ENCODE data around the gene MATK. TPM values are rescaled to one million over a fixed set of nuclear protein-coding genes. Genes with fewer than 3 reads are reported as not detected.

Gene MATK
- total RNA-seq, 1 donor from 2014 or later, result not detected

- peaks cover 8% of the 10 kb centered on the region for H3K9me3 Mint-ChIP-seq
- H3K4me1 Mint-ChIP-seq, result no peaks in the 10 kb centered on the region
- TF ChIP-seq CTCF (conservative IDR thresholded peaks at IDR 0.05), result no peak
- no peak for DNase-seq (ENCODE audit: low read depth, low spot score)
- H3K36me3 Mint-ChIP-seq (ENCODE audit: low read depth), result no peaks in the 10 kb centered on the region
- no peak overlapping the region for H3K4me3 Mint-ChIP-seq
- H3K27me3 Mint-ChIP-seq (ENCODE audit: low read depth), result peaks cover 43% of the 10 kb centered on the region
- H3K27ac Mint-ChIP-seq (ENCODE audit: unreplicated experiment), result no peak overlapping the region
Observed at GRCh38 chr19:3781603-3782002, 4.6 kb downstream of the MATK start.

- Mint-ChIP-seq H3K4me3 (no peak overlapping the region), H3K4me1 (no peaks in the 10 kb centered on the region)
Observed at GRCh38 chr19:3780786-3781304, 5.3 kb downstream of the MATK start.

GRCh38 chr19:3778899-3779723, 7.1 kb downstream of the MATK start:
- Mint-ChIP-seq H3K9me3 (peaks cover 8% of the 10 kb centered on the region), H3K27ac (ENCODE audit: unreplicated experiment) (no peak overlapping the region), H3K36me3 (ENCODE audit: low read depth) (no peaks in the 10 kb centered on the region), H3K4me1 (no peaks in the 10 kb centered on the region), H3K27me3 (ENCODE audit: low read depth) (peaks cover 24% of the 10 kb centered on the region), H3K4me3 (no peak overlapping the region)
- no peak for DNase-seq (ENCODE audit: low read depth, low spot score)
- TF ChIP-seq CTCF (conservative IDR thresholded peaks at IDR 0.05), result no peak

More at GRCh38 chr19:3780786-3781304, 5.3 kb downstream of the MATK start:
- no peaks in the 10 kb centered on the region for H3K36me3 Mint-ChIP-seq (ENCODE audit: low read depth)
- DNase-seq (ENCODE audit: low read depth, low spot score), result no peak
- H3K27ac Mint-ChIP-seq (ENCODE audit: unreplicated experiment), result no peak overlapping the region
- peaks cover 41% of the 10 kb centered on the region for H3K27me3 Mint-ChIP-seq (ENCODE audit: low read depth)
- peaks cover 8% of the 10 kb centered on the region for H3K9me3 Mint-ChIP-seq
- TF ChIP-seq CTCF (conservative IDR thresholded peaks at IDR 0.05), result no peak

- TF ChIP-seq CTCF (conservative IDR thresholded peaks at IDR 0.05), result no peak
- H3K27ac Mint-ChIP-seq (ENCODE audit: unreplicated experiment), result no peak overlapping the region
- H3K4me3 Mint-ChIP-seq, result no peak overlapping the region
- peaks cover 20% of the 10 kb centered on the region for H3K27me3 Mint-ChIP-seq (ENCODE audit: low read depth)
- no peak for DNase-seq (ENCODE audit: low read depth, low spot score)
- no peaks in the 10 kb centered on the region for H3K36me3 Mint-ChIP-seq (ENCODE audit: low read depth)
- peaks cover 8% of the 10 kb centered on the region for H3K9me3 Mint-ChIP-seq
- H3K4me1 Mint-ChIP-seq, result no peaks in the 10 kb centered on the region
Observed at GRCh38 chr19:3778104-3778867, 7.9 kb downstream of the MATK start.

- no peaks in the 10 kb centered on the region for H3K36me3 Mint-ChIP-seq (ENCODE audit: low read depth)
- no peak for DNase-seq (ENCODE audit: low read depth, low spot score)
- H3K4me3 Mint-ChIP-seq, result no peak overlapping the region
- TF ChIP-seq CTCF (conservative IDR thresholded peaks at IDR 0.05), result no peak
- H3K27ac Mint-ChIP-seq (ENCODE audit: unreplicated experiment), result no peak overlapping the region
- no peaks in the 10 kb centered on the region for H3K4me1 Mint-ChIP-seq
- peaks cover 2% of the 10 kb centered on the region for H3K9me3 Mint-ChIP-seq
- peaks cover 8% of the 10 kb centered on the region for H3K27me3 Mint-ChIP-seq (ENCODE audit: low read depth)
Observed at GRCh38 chr19:3776479-3777040, 9.6 kb downstream of the MATK start.
